Measurements from ENCODE around the gene KCTD21.

DNA sequence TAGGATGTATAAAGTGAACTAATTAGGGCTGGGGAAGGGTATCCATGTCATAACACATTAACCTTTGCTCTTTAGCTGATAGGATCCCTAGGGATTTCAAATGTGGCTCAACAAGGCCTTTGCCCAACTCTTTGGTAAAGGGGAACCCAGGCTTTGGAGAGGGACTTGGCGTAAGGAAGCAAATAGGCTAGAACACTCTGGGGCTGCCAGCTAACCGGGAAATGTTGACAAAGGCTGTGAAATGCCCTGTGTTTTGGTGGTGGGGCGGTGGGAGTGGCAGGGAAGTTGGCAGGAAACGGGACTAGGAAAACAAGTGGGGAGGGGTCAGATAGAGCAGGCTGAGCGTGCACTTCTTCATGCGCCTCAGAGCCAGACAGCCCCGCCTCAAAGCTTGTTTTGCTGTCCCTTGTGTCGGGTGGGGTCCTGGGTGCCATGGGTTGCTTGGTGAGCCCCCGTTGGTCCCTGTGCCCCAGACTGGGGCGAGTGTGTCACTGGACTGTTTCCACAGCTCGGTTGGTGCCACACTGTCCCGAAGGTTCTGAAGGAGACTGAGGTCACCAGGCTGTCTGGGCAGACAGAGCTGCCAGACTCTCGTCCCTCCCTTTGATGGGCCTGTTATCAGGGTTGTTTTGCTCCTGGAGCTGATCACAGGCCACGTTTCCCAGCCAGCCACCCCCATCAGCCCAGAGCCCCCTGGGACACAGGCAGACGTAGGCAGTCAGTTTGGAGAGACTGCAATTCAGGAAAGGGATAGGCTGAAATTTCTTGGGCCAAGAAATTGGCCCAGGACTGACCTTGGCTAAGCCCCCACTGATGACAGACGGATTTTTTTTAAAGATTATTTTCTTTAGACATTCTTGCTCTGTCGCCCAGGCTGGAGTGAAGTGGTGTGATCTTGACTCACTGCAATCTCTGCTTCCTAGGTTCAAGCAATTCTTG is 19.6 kb downstream of the KCTD21 start:
- TF ChIP-seq POLR2A (IDR thresholded peaks at IDR 0.05) = no peak
- TF ChIP-seq, protein P1, sequence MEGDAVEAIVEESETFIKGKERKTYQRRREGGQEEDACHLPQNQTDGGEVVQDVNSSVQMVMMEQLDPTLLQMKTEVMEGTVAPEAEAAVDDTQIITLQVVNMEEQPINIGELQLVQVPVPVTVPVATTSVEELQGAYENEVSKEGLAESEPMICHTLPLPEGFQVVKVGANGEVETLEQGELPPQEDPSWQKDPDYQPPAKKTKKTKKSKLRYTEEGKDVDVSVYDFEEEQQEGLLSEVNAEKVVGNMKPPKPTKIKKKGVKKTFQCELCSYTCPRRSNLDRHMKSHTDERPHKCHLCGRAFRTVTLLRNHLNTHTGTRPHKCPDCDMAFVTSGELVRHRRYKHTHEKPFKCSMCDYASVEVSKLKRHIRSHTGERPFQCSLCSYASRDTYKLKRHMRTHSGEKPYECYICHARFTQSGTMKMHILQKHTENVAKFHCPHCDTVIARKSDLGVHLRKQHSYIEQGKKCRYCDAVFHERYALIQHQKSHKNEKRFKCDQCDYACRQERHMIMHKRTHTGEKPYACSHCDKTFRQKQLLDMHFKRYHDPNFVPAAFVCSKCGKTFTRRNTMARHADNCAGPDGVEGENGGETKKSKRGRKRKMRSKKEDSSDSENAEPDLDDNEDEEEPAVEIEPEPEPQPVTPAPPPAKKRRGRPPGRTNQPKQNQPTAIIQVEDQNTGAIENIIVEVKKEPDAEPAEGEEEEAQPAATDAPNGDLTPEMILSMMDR (IDR thresholded peaks at IDR 0.05) = no peak

Data from tibial nerve (tissue), 3 donors.